ENCODE results near the gene ZNF70.
A peak's percentile ranks its signal among the peaks of the same experiment; 100 is the strongest.

ZNF70 gene

DNA sequence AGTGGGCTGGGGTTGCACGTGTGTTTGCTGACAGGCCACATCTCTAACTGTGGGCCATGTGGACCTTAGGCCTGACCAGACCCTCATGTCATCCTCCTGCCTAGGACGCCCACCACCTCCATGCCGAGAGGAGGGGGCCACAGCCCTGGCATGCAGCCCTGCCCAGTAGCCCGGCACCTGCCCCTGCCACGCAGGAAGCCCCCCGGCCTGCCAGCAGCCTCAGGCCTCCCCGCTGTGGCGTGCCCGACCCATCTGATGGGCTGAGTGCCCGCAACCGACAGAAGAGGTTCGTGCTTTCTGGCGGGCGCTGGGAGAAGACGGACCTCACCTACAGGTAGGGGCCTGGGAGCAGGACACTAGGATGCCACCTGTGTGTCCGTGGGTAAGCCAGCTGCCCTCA is 28.2 kb upstream of the ZNF70 start:
- DNase-seq (ENCODE audit: low spot score) = no peak

- DNase-seq (ENCODE audit: low spot score) = no peak
These were observed 27.6 kb upstream of the ZNF70 start for GRCh38 chr22:23778577-23778900.

DNA sequence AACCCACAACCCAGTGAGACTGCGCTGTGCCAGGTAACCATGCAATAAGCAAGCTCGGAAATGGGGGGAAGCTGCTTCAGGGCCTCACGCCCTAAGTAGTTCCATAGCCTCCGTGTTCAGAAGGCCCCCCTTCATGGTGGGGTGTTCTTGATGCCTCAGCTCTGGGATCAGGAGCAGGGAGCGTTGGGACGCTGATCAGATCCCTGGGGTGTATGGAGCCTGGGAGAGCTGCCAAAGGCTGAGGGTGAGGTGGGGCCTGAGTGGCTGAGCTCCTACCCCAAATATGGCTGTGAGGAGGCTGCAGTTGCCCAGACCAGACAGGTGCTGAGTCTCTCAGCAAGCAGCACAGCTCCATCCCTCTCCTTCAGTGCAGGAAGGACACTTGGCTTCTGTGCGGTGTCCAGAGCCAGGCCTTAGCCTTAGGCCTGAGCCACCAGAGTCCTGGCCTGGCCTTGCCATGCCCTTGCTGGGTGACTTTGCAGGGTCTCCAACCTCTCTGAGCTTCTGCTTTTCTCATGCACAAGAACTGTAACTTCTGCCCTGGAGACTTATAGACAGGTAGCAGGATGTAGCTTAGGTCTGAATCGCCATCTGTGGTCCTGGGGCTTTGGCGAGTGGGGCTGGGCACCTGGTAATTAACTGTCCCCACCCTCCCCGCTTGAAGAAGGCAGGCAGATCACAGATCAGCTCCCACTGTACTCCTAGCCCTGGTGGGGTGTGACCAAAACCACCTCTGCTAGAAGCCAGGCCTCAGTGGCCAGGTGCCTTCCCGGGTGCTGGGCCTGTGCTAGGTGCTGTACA is 27.1 kb upstream of the ZNF70 start:
- DNase-seq (ENCODE audit: low spot score) = no peak

GRCh38 chr22:23775779-23776375 is 25.0 kb upstream of the ZNF70 start:
- no peak for DNase-seq (ENCODE audit: low spot score)

DNA sequence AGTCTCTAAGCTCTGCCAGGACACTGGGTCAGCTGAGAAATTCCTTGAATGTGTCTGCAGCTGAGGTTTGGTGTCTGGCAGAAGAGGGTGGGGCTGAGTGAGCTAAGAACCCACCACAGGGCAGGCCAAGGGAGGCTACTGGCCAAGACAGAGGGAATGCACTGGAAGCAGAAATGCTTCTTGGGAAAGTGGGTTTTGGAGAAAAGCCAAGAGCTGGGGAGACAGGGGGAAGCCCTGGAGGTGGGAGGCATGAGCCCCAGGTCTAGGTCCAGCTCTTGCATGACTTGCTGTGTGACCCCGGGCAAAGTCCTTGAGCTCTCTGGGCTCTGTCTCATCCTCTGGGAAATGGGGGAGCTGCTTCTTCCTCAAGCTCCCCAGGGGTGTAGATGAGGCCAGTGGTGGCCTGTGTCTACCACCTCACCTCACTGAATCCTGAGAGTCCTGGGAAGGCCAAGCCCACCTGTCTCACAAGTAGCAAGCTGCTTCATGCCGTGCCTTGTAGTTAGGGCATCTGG is 24.1 kb upstream of the ZNF70 start:
- DNase-seq (ENCODE audit: low spot score) = peak; percentile 73

- DNase-seq (ENCODE audit: low spot score) = no peak
These were observed 23.4 kb upstream of the ZNF70 start for GRCh38 chr22:23774114-23774921.

DNA sequence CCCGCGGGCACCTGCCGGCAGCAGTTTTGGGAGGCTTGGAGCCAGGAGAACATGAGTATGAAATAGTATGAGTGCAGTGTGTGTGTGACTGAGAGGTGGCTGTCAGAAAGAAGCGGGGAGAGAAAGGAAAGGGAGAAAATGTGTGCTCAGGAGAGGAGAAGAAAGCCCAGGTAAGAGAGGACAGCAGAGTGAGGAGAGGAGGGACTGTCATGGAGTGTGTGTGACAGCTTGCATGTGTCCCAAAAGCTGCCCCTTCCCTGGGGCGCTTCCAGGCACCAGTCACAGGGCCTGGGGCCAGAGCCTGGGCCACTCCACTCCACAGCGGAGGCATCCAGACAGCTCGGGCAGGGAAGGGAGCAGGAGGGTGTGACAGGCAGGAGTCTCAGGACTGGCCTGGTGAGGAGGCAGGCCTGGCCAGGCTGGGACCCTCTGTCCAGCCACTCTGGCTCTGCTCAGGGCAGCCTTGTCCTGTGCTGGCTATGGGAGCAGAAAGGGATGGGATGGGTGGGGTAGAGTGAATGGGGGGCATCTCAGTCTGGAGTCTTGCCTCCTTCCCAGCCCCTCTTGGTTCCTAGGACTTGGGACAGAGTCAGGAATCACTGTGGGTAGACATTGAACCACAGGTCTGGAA is 22.7 kb upstream of the ZNF70 start:
- no peak for DNase-seq (ENCODE audit: low spot score)

DNA sequence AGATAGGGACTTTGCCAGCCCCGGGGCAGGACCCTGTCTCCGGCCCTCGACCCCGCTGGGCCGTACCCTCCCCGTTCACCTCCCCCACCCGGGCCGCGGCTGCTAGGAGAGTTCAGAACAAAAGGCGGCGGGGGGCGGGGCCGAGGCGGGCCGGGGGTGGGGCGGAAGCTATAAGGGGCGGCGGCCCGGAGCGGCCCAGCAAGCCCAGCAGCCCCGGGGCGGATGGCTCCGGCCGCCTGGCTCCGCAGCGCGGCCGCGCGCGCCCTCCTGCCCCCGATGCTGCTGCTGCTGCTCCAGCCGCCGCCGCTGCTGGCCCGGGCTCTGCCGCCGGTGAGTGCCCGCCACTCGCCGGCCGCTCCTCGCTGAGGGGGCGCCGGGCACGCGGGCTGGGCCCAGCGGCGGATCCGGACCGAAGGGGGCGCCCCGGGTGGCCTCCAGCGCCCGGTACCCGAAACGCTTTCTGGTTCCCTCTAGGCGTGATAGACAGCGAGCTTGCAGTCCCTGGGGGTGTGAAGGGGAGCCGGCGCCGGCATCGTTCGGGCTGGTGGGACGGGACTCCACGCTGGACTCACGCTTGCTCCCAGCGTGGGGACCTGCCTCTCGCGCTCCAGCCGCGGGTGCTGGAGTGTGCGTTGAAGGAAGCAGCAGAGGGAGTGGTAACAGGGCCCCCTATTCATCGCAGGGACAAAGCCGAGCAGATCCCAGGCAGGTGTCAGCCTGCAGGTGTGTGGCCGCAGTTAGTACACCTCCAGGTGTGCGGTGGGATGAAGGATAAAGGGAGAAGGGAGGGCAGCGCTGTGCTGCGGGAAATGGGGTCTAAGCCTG is 21.9 kb upstream of the ZNF70 start, which contains the start of gene MMP11:
Gene MMP11 (plus strand): TSS at position 201 of the 825 bp plus-strand sequence. CDS start 22 bp downstream, at position 223.
- DNase-seq (ENCODE audit: low spot score) = peak; percentile 82

GRCh38 chr22:23772315-23772648 is 21.4 kb upstream of the ZNF70 start:
- no peak for DNase-seq (ENCODE audit: low spot score)

GRCh38 chr22:23769321-23769965 is 18.5 kb upstream of the ZNF70 start:
- no peak for DNase-seq (ENCODE audit: low spot score)

- peak; percentile 91 for DNase-seq (ENCODE audit: low spot score)
These were observed 17.0 kb upstream of the ZNF70 start, which contains the start of gene CHCHD10 for GRCh38 chr22:23767673-23768548. CHCHD10 (minus strand) TSS chr22:23767972; CDS start chr22:23767874, 98 bp downstream.

DNA sequence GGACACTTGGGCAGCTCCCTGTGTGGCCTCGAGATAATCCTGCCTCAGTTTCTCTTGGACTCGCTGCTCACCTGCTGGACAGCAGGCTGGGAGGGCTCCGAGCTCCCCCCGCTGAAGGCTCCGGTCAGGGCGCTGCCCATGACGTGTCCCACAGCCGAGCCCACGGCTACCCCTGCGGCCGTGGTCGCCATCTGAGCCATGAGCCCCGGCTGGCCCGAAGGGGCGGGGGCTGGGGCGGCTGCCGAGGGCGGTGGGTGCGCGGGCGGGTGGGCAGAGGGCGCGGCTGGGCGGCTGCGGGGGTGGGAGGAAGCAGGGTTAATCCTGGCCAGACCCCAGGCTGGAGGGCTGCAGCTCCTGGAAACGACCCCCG is 16.4 kb upstream of the ZNF70 start:
- no peak for DNase-seq (ENCODE audit: low spot score)

GRCh38 chr22:23764899-23765881 is 14.3 kb upstream of the ZNF70 start:
- no peak for DNase-seq (ENCODE audit: low spot score)

GRCh38 chr22:23763954-23764353 is 13.0 kb upstream of the ZNF70 start:
- no peak for DNase-seq (ENCODE audit: low spot score)

DNA sequence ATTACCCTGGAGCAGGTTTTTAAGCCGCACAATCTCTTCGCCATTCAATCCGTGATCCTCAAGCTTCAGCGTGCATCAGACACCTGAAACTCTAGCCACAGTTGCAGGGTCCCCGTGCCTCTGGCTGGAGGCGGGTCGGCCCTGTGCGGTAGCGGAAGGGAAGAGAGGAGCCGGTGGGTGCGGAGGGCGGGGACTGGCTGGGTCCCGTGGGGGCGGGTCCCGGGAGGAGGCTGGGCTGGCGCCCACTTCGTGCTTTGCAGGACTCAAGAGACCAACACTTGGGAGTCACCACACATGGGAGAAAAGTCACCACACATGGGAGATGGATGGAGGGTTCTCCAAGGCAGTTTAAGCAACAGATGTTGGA is 12.7 kb upstream of the ZNF70 start:
- DNase-seq (ENCODE audit: low spot score) = no peak

- DNase-seq (ENCODE audit: low spot score) = peak; percentile 52
These were observed 12.1 kb upstream of the ZNF70 start, which contains the start of gene C22orf15 for GRCh38 chr22:23762842-23763578. C22orf15 (plus strand) TSS chr22:23762990; CDS start chr22:23763307, 317 bp downstream.

DNA sequence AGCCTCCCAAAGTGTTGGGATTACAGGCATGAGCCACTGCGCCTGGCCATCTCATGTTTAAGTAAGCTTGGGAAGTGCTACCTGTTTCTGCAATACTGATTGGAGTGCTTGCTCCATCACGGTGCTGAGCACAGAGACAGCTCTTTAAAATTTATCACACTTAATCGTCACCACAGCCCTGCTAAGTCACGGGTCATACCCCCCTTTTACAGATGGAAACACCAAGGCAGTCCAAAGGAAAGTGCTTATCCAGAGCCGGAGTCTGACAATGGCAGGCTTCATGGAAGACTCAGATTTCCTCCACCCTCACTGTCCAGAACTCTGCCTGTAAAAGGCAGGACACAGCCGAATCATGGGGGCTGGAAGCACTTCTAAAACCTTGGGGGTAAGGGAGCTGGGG is 9.1 kb upstream of the ZNF70 start:
- no peak for DNase-seq (ENCODE audit: low spot score)

- DNase-seq (ENCODE audit: low spot score) = no peak
These were observed 8.7 kb upstream of the ZNF70 start for GRCh38 chr22:23759566-23759965.

Measured in AG08396 (cell line).